ENCODE data around the gene IRAK1.

- no peak for TF ChIP-seq EZH2 (IDR thresholded peaks at IDR 0.05; ENCODE audit: borderline replicate concordance, low read depth, low read length, poor library complexity, severe bottlenecking)
- TF ChIP-seq, protein P1, sequence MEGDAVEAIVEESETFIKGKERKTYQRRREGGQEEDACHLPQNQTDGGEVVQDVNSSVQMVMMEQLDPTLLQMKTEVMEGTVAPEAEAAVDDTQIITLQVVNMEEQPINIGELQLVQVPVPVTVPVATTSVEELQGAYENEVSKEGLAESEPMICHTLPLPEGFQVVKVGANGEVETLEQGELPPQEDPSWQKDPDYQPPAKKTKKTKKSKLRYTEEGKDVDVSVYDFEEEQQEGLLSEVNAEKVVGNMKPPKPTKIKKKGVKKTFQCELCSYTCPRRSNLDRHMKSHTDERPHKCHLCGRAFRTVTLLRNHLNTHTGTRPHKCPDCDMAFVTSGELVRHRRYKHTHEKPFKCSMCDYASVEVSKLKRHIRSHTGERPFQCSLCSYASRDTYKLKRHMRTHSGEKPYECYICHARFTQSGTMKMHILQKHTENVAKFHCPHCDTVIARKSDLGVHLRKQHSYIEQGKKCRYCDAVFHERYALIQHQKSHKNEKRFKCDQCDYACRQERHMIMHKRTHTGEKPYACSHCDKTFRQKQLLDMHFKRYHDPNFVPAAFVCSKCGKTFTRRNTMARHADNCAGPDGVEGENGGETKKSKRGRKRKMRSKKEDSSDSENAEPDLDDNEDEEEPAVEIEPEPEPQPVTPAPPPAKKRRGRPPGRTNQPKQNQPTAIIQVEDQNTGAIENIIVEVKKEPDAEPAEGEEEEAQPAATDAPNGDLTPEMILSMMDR (conservative IDR thresholded peaks at IDR 0.05; ENCODE audit: low read depth, low read length), result no peak
These were observed 28.6 kb downstream of the IRAK1 start for GRCh38 chrX:153991013-153991580.
